Measurements from ENCODE around the gene KPTN. TPM values are rescaled to one million over a fixed set of nuclear protein-coding genes. Genes with fewer than 3 reads are reported as not detected.

Gene KPTN
- total RNA-seq, 1 donor = 2.6 TPM

- peak overlapping the region; percentile 94 for H3K4me3 ChIP-seq (ENCODE audit: low read depth, low read length)
- no peak for TF ChIP-seq CTCF (IDR thresholded peaks at IDR 0.05; ENCODE audit: insufficient read depth, low read depth, low read length)
- no peak for DNase-seq (ENCODE audit: low read depth)
These were observed 28.9 kb upstream of the KPTN start for GRCh38 chr19:47512948-47513319.

- H3K4me3 ChIP-seq (ENCODE audit: low read depth, low read length) = peak overlapping the region; percentile 94
- DNase-seq (ENCODE audit: low read depth) = peak; percentile 80
- TF ChIP-seq CTCF (IDR thresholded peaks at IDR 0.05; ENCODE audit: insufficient read depth, low read depth, low read length) = no peak
These were observed 28.3 kb upstream of the KPTN start for GRCh38 chr19:47512183-47512947.

GRCh38 chr19:47511681-47512080 is 27.7 kb upstream of the KPTN start:
- H3K4me3 ChIP-seq (ENCODE audit: low read depth, low read length) = no peak overlapping the region
- DNase-seq (ENCODE audit: low read depth) = peak; percentile 68
- no peak for TF ChIP-seq CTCF (IDR thresholded peaks at IDR 0.05; ENCODE audit: insufficient read depth, low read depth, low read length)

GRCh38 chr19:47511128-47511517 is 27.1 kb upstream of the KPTN start:
- TF ChIP-seq CTCF (IDR thresholded peaks at IDR 0.05; ENCODE audit: insufficient read depth, low read depth, low read length) = no peak
- no peak overlapping the region for H3K4me3 ChIP-seq (ENCODE audit: low read depth, low read length)
- peak; percentile 60 for DNase-seq (ENCODE audit: low read depth)

GRCh38 chr19:47510516-47511127 is 26.6 kb upstream of the KPTN start:
- H3K4me3 ChIP-seq (ENCODE audit: low read depth, low read length) = no peak overlapping the region
- no peak for TF ChIP-seq CTCF (IDR thresholded peaks at IDR 0.05; ENCODE audit: insufficient read depth, low read depth, low read length)
- no peak for DNase-seq (ENCODE audit: low read depth)

GRCh38 chr19:47509973-47510372 is 26.0 kb upstream of the KPTN start:
- DNase-seq (ENCODE audit: low read depth) = no peak

More at GRCh38 chr19:47509973-47510372, 26.0 kb upstream of the KPTN start:
- no peak overlapping the region for H3K4me3 ChIP-seq (ENCODE audit: low read depth, low read length)
- TF ChIP-seq CTCF (IDR thresholded peaks at IDR 0.05; ENCODE audit: insufficient read depth, low read depth, low read length) = no peak

All from fibroblast of villous mesenchyme (primary cell).